Calu3 (cell line): ENCODE data around the gene LRP5. TPM values are rescaled to one million over a fixed set of nuclear protein-coding genes. Genes with fewer than 3 reads are reported as not detected.

Experiments
- BruUV-seq: library from RNA; stranded (reverse); fragments of 400-500 nt; replicated peaks from 2 replicates; lab custom pipeline; 2021; lab: Mats Ljungman, UMichigan
- CTCF ChIA-PET: fragments of 300-600 bp; sonication (Branson Sonifier 250); formaldehyde crosslinking; loops from one replicate; lab custom pipeline; 2022; ENCODE audit warnings: antibody characterized with exemption; lab: Charles Lee
- DNase-seq: peaks from one replicate; pipeline ENCODE4 v3.0.0; 2022
- H3K27ac Mint-ChIP-seq: one replicate; pipeline ENCODE4 v1.8.0; 2022; ENCODE audit warnings: mixed read lengths; ENCODE audit not compliant: unreplicated experiment
- H3K27me3 Mint-ChIP-seq: one replicate; pipeline ENCODE4 v1.8.0; 2022; ENCODE audit warnings: mixed read lengths; ENCODE audit not compliant: unreplicated experiment
- H3K36me3 Mint-ChIP-seq: one replicate; pipeline ENCODE4 v1.8.0; 2022; ENCODE audit warnings: mild to moderate bottlenecking, moderate library complexity, mixed read lengths; ENCODE audit not compliant: insufficient read depth, unreplicated experiment
- H3K4me1 Mint-ChIP-seq: one replicate; pipeline ENCODE4 v1.8.0; 2022; ENCODE audit warnings: mild to moderate bottlenecking, low read depth, mixed read lengths; ENCODE audit not compliant: unreplicated experiment
- H3K4me3 Mint-ChIP-seq: one replicate; pipeline ENCODE4 v1.8.0; 2022; ENCODE audit warnings: mild to moderate bottlenecking, low read depth, moderate library complexity, mixed read lengths; ENCODE audit not compliant: unreplicated experiment
- H3K9me3 Mint-ChIP-seq: one replicate; pipeline ENCODE4 v1.8.0; 2022; ENCODE audit warnings: low read depth, mixed read lengths; ENCODE audit not compliant: unreplicated experiment
- intact Hi-C: fragments of 100-400 bp; cut with micrococcal nuclease; formaldehyde crosslinking; loops from one replicate; pipeline ENCODE4 v1.10.0; 2022; ENCODE audit not compliant: unreplicated experiment
- total RNA-seq: library from RNA; stranded (reverse); gene quantifications from 2 replicates; pipeline ENCODE4 v1.2.3, GENCODE V29; 2022
- TF ChIP-seq, protein P1 (sequence below): fragments of 200-600 bp; IDR thresholded peaks from one replicate; pipeline ENCODE4 v1.8.0; 2022; ENCODE audit warnings: antibody characterized with exemption; ENCODE audit not compliant: unreplicated experiment

The LRP5 gene
- total RNA-seq, 1 experiment from 2014 or later: 82.0 TPM

DNA sequence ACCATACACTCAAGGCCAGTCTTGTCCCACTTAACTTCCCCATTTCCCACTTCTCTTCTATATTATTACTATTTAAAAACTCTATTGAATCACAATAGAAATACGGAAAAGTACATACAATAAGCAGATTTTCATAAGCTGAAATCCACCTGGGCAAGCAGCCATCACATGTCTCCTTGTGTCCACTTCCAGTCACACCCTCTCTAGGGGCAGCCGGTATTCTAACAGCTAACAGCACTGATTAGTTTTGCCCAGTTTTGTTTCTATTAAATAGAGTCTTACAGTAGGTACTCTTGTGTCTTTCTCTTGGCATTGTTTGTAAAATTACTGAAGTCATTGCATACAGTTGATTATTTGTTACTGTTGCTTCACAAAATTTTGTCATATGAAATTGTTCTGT lies 185.9 kb downstream of the LRP5 start:
- H3K36me3 Mint-ChIP-seq: peaks cover 7% of the 10 kb centered on the region
- no peak overlapping the region for H3K4me3 Mint-ChIP-seq
- H3K9me3 Mint-ChIP-seq: no peaks in the 10 kb centered on the region
- no peaks in the 10 kb centered on the region for H3K27me3 Mint-ChIP-seq
- H3K27ac Mint-ChIP-seq: no peak overlapping the region
- TF ChIP-seq, protein P1, sequence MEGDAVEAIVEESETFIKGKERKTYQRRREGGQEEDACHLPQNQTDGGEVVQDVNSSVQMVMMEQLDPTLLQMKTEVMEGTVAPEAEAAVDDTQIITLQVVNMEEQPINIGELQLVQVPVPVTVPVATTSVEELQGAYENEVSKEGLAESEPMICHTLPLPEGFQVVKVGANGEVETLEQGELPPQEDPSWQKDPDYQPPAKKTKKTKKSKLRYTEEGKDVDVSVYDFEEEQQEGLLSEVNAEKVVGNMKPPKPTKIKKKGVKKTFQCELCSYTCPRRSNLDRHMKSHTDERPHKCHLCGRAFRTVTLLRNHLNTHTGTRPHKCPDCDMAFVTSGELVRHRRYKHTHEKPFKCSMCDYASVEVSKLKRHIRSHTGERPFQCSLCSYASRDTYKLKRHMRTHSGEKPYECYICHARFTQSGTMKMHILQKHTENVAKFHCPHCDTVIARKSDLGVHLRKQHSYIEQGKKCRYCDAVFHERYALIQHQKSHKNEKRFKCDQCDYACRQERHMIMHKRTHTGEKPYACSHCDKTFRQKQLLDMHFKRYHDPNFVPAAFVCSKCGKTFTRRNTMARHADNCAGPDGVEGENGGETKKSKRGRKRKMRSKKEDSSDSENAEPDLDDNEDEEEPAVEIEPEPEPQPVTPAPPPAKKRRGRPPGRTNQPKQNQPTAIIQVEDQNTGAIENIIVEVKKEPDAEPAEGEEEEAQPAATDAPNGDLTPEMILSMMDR: no peak
- no peak for DNase-seq
- H3K4me1 Mint-ChIP-seq: peaks cover 20% of the 10 kb centered on the region
- BruUV-seq: no TSS peak
- CTCF ChIA-PET: no interaction called here
- intact Hi-C loops: no loop called here

Other genes starting within 250 kb of the LRP5 start
- 100 and 104 TPM in 2 replicates for gene CHKA, start 191.2 kb upstream of the LRP5 start, total RNA-seq
- gene KMT5B, start 99.3 kb upstream of the LRP5 start, total RNA-seq: 31.3 and 39.2 TPM in 2 replicates
- gene C11orf24, start 40.6 kb upstream of the LRP5 start, total RNA-seq: 46.3 and 52.3 TPM in 2 replicates
- 116 and 122 TPM in 2 replicates for gene PPP6R3, start 148.2 kb downstream of the LRP5 start, total RNA-seq